Heart left ventricle (tissue), 13 donors: ENCODE data around the gene KCNH1.

Experiments
- CTCF ChIP-seq, 12 donors: fragments of 200-600 bp; sonication (generic) in 4 of 12; IDR thresholded peaks; one replicate each; pipeline versions ENCODE4 v1.5.0 to v1.8.0; 2018 to 2022; ENCODE audit warnings: antibody characterized with exemption in 12 of 12, mild to moderate bottlenecking in 5 of 12
- POLR2A ChIP-seq, 2 donors: fragments of 450-650 bp; IDR thresholded peaks; one replicate each; pipeline ENCODE4 v1.6.1; 2017; ENCODE audit warnings: antibody characterized with exemption in 2 of 2, mild to moderate bottlenecking in 2 of 2, moderate library complexity in 2 of 2
- donor health status: ischemic (EF 13 %, LVEDD 7.1; RV severe dilation, severe dysfunction).
- donor health status: DM: no; HTN: yes; CAD: no.
- donor health status: DM: no; HTN: no; CAD: no.
- donor health status: ischemic (EF 25% LVEDD 6.9; RV normal size, moderate dysfunction).
- donor health status: ischemic (EF 25% LVEDD 5.7; RV mildly dilated, moderate dysfunction).
- donor health status: ischemic (EF 35%, LVEDD 5.7; RV mildly dilated, moderate dysfunction).
- donor health status: nonischemic (EF 11% LVEDD 7.7; RV severe dilation, severe dysfunction).
- donor health status: DM: yes; HTN: yes; CAD: no.
- donor health status: PGD.
- donor health status: ischemic (EF 29% LVEDD 5.4; RV normal size, mild dysfunction).
- donor health status: nonischemic (EF 23%, LVEDD 6.1; RV moderate dilation, normal function).

GRCh38 chr1:210748796-210749195 lies 385.2 kb downstream of the KCNH1 start:
- TF ChIP-seq CTCF (IDR thresholded peaks at IDR 0.05) (no peak), POLR2A (IDR thresholded peaks at IDR 0.05) (no peak)
